CD4-positive, alpha-beta T cell treated with Interleukin-12 subunit alpha and Interleukin-12 subunit beta, for 1 hour (primary cell): ENCODE data around the gene GIMAP5.

ENCODE experiments used
- DNase-seq: peaks from one replicate; pipeline ENCODE4 v3.0.0-alpha.2; 2020

Gene GIMAP5

DNA sequence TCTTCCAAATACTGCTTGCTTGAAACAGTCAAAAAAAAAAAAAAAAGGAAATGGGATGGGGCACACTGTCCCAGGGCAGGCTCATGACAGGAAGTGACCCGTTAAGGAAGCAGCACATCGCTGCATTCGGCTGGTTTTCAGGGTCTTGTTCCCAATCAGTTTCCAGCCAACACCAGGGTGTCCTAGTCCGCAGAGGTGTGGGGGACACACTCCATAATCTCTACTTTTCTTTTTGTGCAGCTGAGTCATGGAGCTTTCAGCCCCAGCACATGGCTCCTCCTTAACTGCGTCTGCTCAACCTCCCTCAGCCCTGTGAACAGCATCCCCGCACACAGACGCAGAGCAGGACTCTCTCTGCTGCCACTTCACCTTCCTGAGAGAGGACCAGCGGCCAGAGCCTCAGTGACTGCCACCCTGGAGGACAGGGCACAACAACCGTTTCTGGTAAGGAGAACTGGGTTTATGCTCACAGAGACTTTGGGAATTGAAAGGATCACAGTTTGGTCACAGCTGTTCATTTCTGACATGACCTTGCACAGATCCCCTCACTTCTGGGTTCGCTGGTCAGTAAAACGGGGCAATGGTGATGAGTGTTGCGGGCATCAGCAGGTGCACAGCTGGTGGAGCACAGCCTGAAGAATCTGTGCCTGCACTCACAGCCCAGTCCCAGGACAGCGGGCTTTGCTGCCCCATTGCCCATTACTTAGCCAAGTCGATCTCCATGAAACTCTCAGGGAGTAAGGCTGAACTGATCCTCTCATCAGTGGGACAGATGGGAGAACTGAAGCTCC is at the start of gene GIMAP5:
GIMAP5 (plus strand) TSS at position 154 of the 791 bp plus-strand sequence. CDS start 3,467 bp downstream, outside the sequence.
- DNase-seq: peak; percentile 60

DNA sequence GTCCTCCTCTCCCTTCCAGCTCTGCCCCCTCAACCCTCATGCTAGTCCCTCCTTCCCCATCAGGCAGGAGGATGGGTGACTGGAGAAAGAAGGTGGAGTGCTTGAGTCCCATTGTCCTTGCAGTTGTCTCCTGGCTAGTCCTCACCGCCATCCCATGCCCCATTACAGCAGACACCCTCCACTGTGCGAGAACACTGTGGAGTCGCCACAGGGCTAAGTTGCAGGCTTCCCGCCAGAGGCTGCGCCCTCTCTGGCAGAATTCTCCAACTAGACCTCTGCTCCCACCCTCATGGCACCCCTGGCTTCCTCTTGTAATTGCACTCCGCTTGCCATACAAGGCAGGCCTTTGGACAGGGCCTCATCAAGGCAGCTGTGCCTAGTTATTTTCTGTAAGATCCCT is 48.6 kb upstream of the GIMAP5 start:
- no peak for DNase-seq

GRCh38 chr7:150695654-150696053 is 41.6 kb upstream of the GIMAP5 start:
- no peak for DNase-seq

DNA sequence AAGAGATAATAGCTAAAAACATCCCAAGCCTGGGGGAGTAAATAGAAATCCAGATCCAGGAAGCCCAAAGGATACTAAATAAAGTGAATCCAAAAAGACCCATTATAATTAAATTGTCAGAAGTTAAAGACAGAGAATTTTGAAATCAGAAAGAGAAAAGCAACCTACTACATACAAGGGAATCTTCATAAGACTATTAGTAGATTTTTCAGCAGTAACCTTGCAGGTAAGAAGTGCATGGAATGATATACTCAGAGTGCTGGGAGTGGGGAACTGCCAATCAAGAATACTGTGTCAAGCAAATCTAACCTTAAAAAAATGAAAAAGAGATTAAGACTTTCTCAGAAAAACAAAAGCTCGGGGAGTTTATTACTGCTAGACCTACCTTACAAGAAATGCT is 34.0 kb upstream of the GIMAP5 start:
- DNase-seq: no peak

GRCh38 chr7:150715293-150715692 is 21.9 kb upstream of the GIMAP5 start:
- DNase-seq: peak; percentile 36

- DNase-seq: no peak
These were observed 21.5 kb upstream of the GIMAP5 start for GRCh38 chr7:150715738-150716137.

- peak; percentile 75 for DNase-seq
These were observed 20.9 kb upstream of the GIMAP5 start, which contains the start of gene GIMAP1 for GRCh38 chr7:150716368-150716767. Gene GIMAP1 (plus strand): TSS chr7:150716613. CDS start chr7:150719048, 2,435 bp downstream.

- DNase-seq: no peak
These were observed 20.3 kb upstream of the GIMAP5 start for GRCh38 chr7:150716939-150717338.

GRCh38 chr7:150717814-150718420 is 19.3 kb upstream of the GIMAP5 start:
- no peak for DNase-seq

DNA sequence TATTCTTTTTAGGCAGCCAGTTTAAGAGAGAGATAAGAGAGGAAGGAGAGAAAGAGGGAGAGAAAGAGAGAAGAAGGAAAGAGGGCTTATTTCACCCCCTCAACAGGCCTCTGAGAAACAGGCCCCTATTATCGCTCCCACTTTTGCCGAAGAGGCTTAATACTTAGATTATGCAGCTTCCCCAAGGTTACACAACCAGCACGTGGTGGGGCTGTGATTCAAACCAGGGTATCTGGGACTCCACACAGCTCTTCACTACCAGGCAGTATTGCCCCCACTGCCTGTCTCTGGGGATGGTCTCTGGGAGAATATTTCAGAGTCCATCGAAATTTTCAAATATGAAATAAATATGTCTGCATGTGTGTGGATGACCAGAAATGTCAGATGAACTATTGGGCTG is 17.8 kb upstream of the GIMAP5 start:
- DNase-seq: no peak

- no peak for DNase-seq
These were observed 17.0 kb upstream of the GIMAP5 start for GRCh38 chr7:150719960-150720891.

- DNase-seq: no peak
These were observed 15.2 kb upstream of the GIMAP5 start for GRCh38 chr7:150721970-150722373.

DNA sequence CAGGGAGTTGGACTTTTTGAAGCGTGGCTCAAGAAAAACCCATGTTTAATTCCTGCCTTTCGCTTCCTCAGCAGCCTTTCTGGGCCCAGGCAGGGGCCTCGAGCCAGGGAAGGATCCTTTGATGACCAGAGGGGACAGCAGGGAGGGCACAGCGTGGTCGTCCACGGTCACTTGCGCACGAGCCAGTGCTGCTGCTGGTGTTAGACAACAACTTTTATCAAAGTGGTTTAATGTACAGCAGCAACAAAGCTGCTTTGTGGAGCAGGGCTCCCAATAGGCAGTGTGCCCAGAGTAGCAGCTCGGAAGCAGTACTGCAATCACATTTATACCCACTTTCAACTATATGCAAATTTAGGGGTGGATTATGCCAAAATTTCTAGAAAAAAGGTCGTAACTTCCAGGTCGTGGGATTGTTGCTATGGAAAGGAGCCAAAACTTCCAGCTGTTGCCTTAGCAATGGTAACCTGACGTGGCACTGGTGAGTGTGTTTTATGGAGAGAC is 14.7 kb upstream of the GIMAP5 start:
- DNase-seq: no peak

- no peak for DNase-seq
These were observed 13.8 kb upstream of the GIMAP5 start for GRCh38 chr7:150723467-150723866.

GRCh38 chr7:150727381-150727780 is 9.8 kb upstream of the GIMAP5 start:
- no peak for DNase-seq

- DNase-seq: no peak
These were observed 9.2 kb upstream of the GIMAP5 start for GRCh38 chr7:150728011-150728410.

- no peak for DNase-seq
These were observed 8.6 kb upstream of the GIMAP5 start for GRCh38 chr7:150728609-150729008.

- no peak for DNase-seq
These were observed 5.3 kb upstream of the GIMAP5 start for GRCh38 chr7:150731916-150732315.

DNA sequence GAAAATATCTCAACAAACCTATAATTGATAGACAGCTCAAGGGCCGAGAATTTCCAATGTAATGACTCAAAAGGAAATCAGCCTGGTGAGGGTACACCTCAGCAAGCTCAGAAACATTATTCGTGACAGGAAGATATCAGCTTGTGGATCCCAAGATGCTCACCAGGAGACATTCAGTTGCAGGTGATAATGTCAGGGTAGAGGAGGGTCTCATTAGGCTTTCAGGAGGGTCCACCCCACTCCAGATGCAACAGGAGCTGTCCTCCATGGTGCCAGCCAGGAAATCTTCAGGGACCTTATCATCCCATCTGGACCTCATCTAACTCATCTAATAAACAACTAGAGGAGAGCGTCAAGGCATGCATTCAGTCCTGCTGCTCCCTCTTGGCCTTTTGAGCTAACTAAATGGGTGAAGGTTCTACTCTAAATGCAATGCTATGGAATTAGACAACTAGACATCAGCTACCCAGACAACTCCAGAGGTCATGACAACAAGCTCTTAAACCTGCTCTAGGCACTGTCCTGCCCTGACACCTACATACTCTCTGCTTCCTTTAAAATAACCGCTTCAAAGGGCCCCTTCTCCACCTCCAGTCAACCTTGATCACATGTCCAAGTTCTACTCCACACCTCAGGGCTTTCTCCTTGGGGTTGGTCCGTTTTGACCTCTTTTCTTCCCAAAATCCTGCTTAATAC is 4.3 kb upstream of the GIMAP5 start:
- DNase-seq: peak; percentile 32

DNA sequence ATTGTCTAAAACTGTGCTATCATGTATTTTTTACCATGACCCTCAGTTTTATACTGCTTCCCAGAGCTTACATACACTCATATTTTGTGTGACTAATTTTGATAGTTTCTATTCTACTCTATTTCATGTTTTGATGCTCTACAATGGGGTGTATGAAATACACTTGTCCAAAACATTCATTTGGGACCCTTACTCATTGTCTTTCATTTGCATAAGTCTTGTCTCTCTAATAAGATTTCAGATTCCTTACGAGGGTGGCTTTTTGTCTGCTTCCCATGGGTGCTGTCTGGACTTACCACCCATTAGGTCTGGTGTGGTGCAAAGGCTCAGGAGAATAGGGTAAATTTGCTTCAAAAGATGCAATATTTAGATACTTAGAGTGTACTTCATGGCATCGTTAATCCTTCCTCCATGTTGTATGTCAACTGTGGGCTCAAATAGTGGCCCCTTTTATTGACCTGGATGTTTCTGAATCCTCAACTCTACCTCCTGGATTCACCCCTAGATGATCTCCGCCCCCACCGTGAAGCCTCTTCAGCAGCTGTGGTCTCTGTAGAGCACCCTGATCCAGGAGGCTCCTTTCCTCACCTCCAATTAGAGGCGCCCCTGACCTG is 3.6 kb upstream of the GIMAP5 start:
- DNase-seq: no peak

DNA sequence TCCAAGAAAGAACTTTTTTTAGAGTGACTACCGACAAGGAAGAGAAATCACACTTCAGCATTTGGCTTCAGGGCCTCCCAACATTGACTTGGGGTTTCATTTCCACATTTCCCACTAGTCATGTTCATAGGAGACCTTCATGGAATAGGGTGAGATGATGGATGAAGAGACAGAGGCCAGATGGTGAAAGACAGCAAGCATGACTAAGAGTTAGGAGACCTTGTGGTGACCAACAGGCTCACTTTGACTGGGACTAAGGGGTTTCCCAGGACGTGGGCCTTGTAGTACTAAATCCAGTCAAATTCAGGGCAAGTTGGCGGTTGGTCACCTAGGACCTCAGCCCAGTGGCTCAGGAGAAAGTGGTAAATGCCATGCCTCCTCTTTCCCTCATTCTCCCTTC is 3.0 kb upstream of the GIMAP5 start:
- DNase-seq: no peak
